ENCODE measurements around the gene RNF25. TPM values are rescaled to one million over a fixed set of nuclear protein-coding genes. Genes with fewer than 3 reads are reported as not detected.

The RNF25 gene
- total RNA-seq, 1 experiment from 2014 or later: 32.1 TPM

GRCh38 chr2:218680061-218680460 lies 8.3 kb upstream of the RNF25 start:
- no peaks in the 10 kb centered on the region for H3K9me3 Mint-ChIP-seq (ENCODE audit: low read depth, unreplicated experiment)
- CTCF ChIA-PET: no interaction called here
- H3K4me3 Mint-ChIP-seq (ENCODE audit: low read depth, unreplicated experiment): no peak overlapping the region
- no peak for DNase-seq
- TF ChIP-seq CTCF (IDR thresholded peaks at IDR 0.05; ENCODE audit: unreplicated experiment): no peak
- no peaks in the 10 kb centered on the region for H3K36me3 Mint-ChIP-seq (ENCODE audit: insufficient read depth, unreplicated experiment)
- BruUV-seq (replicated peaks): no TSS peak
- H3K27ac Mint-ChIP-seq (ENCODE audit: unreplicated experiment): no peak overlapping the region
- no peaks in the 10 kb centered on the region for H3K4me1 Mint-ChIP-seq (ENCODE audit: low read depth, unreplicated experiment)
- intact Hi-C loops (cut with micrococcal nuclease; ENCODE audit: unreplicated experiment): no loop called here
- no peaks in the 10 kb centered on the region for H3K27me3 Mint-ChIP-seq (ENCODE audit: unreplicated experiment)

GRCh38 chr2:218679119-218679518 lies 7.3 kb upstream of the RNF25 start:
- H3K27ac Mint-ChIP-seq (ENCODE audit: unreplicated experiment): no peak overlapping the region
- no TSS peak for BruUV-seq (replicated peaks)
- H3K4me3 Mint-ChIP-seq (ENCODE audit: low read depth, unreplicated experiment): no peak overlapping the region
- H3K36me3 Mint-ChIP-seq (ENCODE audit: insufficient read depth, unreplicated experiment): no peaks in the 10 kb centered on the region
- no peak for DNase-seq
- CTCF ChIA-PET: no interaction called here
- intact Hi-C loops (cut with micrococcal nuclease; ENCODE audit: unreplicated experiment): no loop called here
- H3K4me1 Mint-ChIP-seq (ENCODE audit: low read depth, unreplicated experiment): no peaks in the 10 kb centered on the region
- no peak for TF ChIP-seq CTCF (IDR thresholded peaks at IDR 0.05; ENCODE audit: unreplicated experiment)
- no peaks in the 10 kb centered on the region for H3K9me3 Mint-ChIP-seq (ENCODE audit: low read depth, unreplicated experiment)
- H3K27me3 Mint-ChIP-seq (ENCODE audit: unreplicated experiment): no peaks in the 10 kb centered on the region

GRCh38 chr2:218671097-218671653 lies 627 bp downstream of the RNF25 start:
- DNase-seq: no peak
- intact Hi-C loops (cut with micrococcal nuclease; ENCODE audit: unreplicated experiment): no loop called here
- peak overlapping the region; percentile 68 for H3K27ac Mint-ChIP-seq (ENCODE audit: unreplicated experiment)
- TSS peak; percentile 73 for BruUV-seq (replicated peaks)
- H3K27me3 Mint-ChIP-seq (ENCODE audit: unreplicated experiment): no peaks in the 10 kb centered on the region
- H3K4me1 Mint-ChIP-seq (ENCODE audit: low read depth, unreplicated experiment): peaks cover 16% of the 10 kb centered on the region
- no peaks in the 10 kb centered on the region for H3K9me3 Mint-ChIP-seq (ENCODE audit: low read depth, unreplicated experiment)
- CTCF ChIA-PET: interaction anchor here (0.6 to 1.9 kb wide), 7 partner anchors 13 to 1764 kb away, joined by 4 to 12 read pairs (median 5); no protein-coding TSS in a partner anchor
- peak overlapping the region; percentile 88 for H3K4me3 Mint-ChIP-seq (ENCODE audit: low read depth, unreplicated experiment)
- peaks cover 41% of the 10 kb centered on the region for H3K36me3 Mint-ChIP-seq (ENCODE audit: insufficient read depth, unreplicated experiment)
- TF ChIP-seq CTCF (IDR thresholded peaks at IDR 0.05; ENCODE audit: unreplicated experiment): no peak

GRCh38 chr2:218664653-218665052 lies 7.1 kb downstream of the RNF25 start:
- CTCF ChIA-PET: no interaction called here
- Mint-ChIP-seq H3K9me3 (ENCODE audit: low read depth, unreplicated experiment) (no peaks in the 10 kb centered on the region), H3K4me3 (ENCODE audit: low read depth, unreplicated experiment) (no peak overlapping the region), H3K36me3 (ENCODE audit: insufficient read depth, unreplicated experiment) (peaks cover 64% of the 10 kb centered on the region), H3K27me3 (ENCODE audit: unreplicated experiment) (no peaks in the 10 kb centered on the region), H3K27ac (ENCODE audit: unreplicated experiment) (peak overlapping the region; percentile 43), H3K4me1 (ENCODE audit: low read depth, unreplicated experiment) (peaks cover 10% of the 10 kb centered on the region)
- intact Hi-C loops (cut with micrococcal nuclease; ENCODE audit: unreplicated experiment): no loop called here
- TF ChIP-seq CTCF (IDR thresholded peaks at IDR 0.05; ENCODE audit: unreplicated experiment): no peak
- no TSS peak for BruUV-seq (replicated peaks)
- DNase-seq: no peak
